SU-DHL-6 (cell line): ENCODE results near the gene MYO7B.

ENCODE experiments used
- H2AFZ ChIP-seq: fragments of 200-600 bp; sonication (generic); 2 replicates; pipeline ENCODE4 v1.6.1; 2014; ENCODE audit warnings: low read depth, mild to moderate bottlenecking, moderate library complexity, mixed read lengths, antibody characterized with exemption, low read length; ENCODE audit not compliant: severe bottlenecking
- H3F3A ChIP-seq: fragments of 200-600 bp; shearing (Covaris generic); 2 replicates; pipeline ENCODE4 v1.6.0; 2016; ENCODE audit warnings: antibody characterized with exemption, mild to moderate bottlenecking; ENCODE audit not compliant: insufficient read depth
- H3K27ac ChIP-seq: fragments of 200-600 bp; sonication (generic); 2 replicates; pipeline ENCODE4 v1.5.1; 2016; ENCODE audit warnings: low read depth, mild to moderate bottlenecking, low read length, moderate library complexity, mixed read lengths
- H3K27me3 ChIP-seq: fragments of 200-600 bp; sonication (generic), shearing (Covaris generic); 2 replicates; pipeline ENCODE4 v1.6.0; 2014; ENCODE audit warnings: mild to moderate bottlenecking, low read length
- H3K36me3 ChIP-seq: fragments of 200-600 bp; sonication (generic); 2 replicates; pipeline ENCODE4 v1.6.1; 2014; ENCODE audit warnings: mild to moderate bottlenecking, low read length, mixed read lengths
- H3K4me2 ChIP-seq: fragments of 300-600, 200-600 bp; shearing (Covaris generic), sonication (generic); 2 replicates; pipeline ENCODE4 v1.6.0; 2014; ENCODE audit warnings: low read length, low read depth, mild to moderate bottlenecking; ENCODE audit not compliant: poor library complexity, severe bottlenecking
- H3K4me3 ChIP-seq: fragments of 200-600 bp; sonication (generic); 2 replicates; pipeline ENCODE4 v1.5.1; 2014; ENCODE audit warnings: antibody characterized with exemption, low read length, mild to moderate bottlenecking, mixed read lengths; ENCODE audit not compliant: insufficient read depth, poor library complexity, severe bottlenecking
- H3K79me2 ChIP-seq: fragments of 200-600 bp; sonication (generic); 2 replicates; pipeline ENCODE4 v1.6.1; 2014; ENCODE audit warnings: mild to moderate bottlenecking, low read length, moderate library complexity; ENCODE audit not compliant: insufficient read depth
- H3K9ac ChIP-seq: fragments of 200-600 bp; sonication (generic); 2 replicates; pipeline ENCODE4 v1.7.0; 2014; ENCODE audit warnings: mild to moderate bottlenecking, low read length
- H3K9me2 ChIP-seq: fragments of 200-600 bp; sonication (generic); replicated peaks from 2 replicates; pipeline ENCODE4 v1.6.1; 2014; ENCODE audit warnings: low read length; ENCODE audit not compliant: insufficient read depth
- H3K9me3 ChIP-seq: fragments of 200-600 bp; sonication (generic); 2 replicates; pipeline ENCODE4 v1.6.1; 2014; ENCODE audit warnings: low read length, mixed read lengths; ENCODE audit not compliant: insufficient read depth
- H4K20me1 ChIP-seq: fragments of 200-600 bp; sonication (generic); 2 replicates; pipeline ENCODE4 v1.6.1; 2014; ENCODE audit warnings: low read depth, mild to moderate bottlenecking, antibody characterized with exemption, low read length, moderate library complexity, mixed read lengths
- CTCF ChIP-seq: fragments of 200-600 bp; sonication (generic); IDR thresholded peaks from one replicate; pipeline ENCODE4 v1.5.1; 2017; ENCODE audit warnings: antibody characterized with exemption, mild to moderate bottlenecking, low read length, moderate library complexity; ENCODE audit not compliant: insufficient read depth, poor library complexity, severe bottlenecking
- EZH2phosphoT487 ChIP-seq: fragments of 200-600 bp; sonication (generic), shearing (Covaris generic); conservative IDR thresholded peaks from 2 replicates; pipeline ENCODE4 v1.6.1; 2018; ENCODE audit warnings: mild to moderate bottlenecking, antibody characterized with exemption, low read length, moderate library complexity, mixed read lengths

The MYO7B gene

GRCh38 chr2:127560201-127560930 lies 24.9 kb downstream of the MYO7B start:
- H3K27ac ChIP-seq = no peak overlapping the region
- no peaks in the 10 kb centered on the region for H3K36me3 ChIP-seq
- H2AFZ ChIP-seq = no peak overlapping the region
- H3K79me2 ChIP-seq = no peaks in the 10 kb centered on the region
- H3K4me2 ChIP-seq = no peak overlapping the region
- TF ChIP-seq CTCF (no peak), EZH2phosphoT487 (no peak)
- no peak overlapping the region for H3K9ac ChIP-seq
- H3K9me2 ChIP-seq = no peaks in the 10 kb centered on the region
- H3K9me3 ChIP-seq = no peaks in the 10 kb centered on the region
- no peaks in the 10 kb centered on the region for H4K20me1 ChIP-seq
- H3K4me3 ChIP-seq = no peak overlapping the region
- H3F3A ChIP-seq = no peaks in the 10 kb centered on the region
- no peaks in the 10 kb centered on the region for H3K27me3 ChIP-seq

- Histone ChIP-seq H3K9ac (no peak overlapping the region), H3K9me2 (no peaks in the 10 kb centered on the region), H3K27ac (no peak overlapping the region), H4K20me1 (no peaks in the 10 kb centered on the region), H3K4me2 (no peak overlapping the region), H3K79me2 (no peaks in the 10 kb centered on the region), H3K4me3 (no peak overlapping the region), H3K36me3 (no peaks in the 10 kb centered on the region), H3K9me3 (no peaks in the 10 kb centered on the region), H3K27me3 (no peaks in the 10 kb centered on the region), H3F3A (no peaks in the 10 kb centered on the region), H2AFZ (no peak overlapping the region)
- no peak for TF ChIP-seq EZH2phosphoT487
- no peak for TF ChIP-seq CTCF
Observed at GRCh38 chr2:127560931-127561280, 25.4 kb downstream of the MYO7B start.

DNA sequence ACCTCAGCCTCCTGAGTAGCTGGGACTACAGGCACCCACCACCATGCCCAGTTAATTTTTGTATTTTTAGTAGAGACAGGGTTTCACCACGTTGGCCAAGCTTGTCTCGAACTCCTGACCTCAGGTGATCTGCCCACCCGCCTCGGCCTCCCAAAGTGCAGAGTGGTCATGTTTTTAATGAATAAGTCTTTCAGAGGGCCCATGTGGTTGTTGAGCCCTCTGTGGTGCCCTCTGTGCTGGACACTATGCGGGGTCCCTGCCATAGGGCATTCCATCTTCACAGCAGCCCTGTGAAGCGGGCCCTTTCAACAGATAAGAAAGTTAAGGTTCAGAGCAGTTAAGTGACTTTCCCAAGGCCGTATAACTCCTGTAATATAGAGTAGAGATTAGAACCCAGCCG lies 25.9 kb downstream of the MYO7B start:
- TF ChIP-seq CTCF (no peak), EZH2phosphoT487 (no peak)
- H3K9me2 ChIP-seq = no peaks in the 10 kb centered on the region

More for the DNA sequence above, 25.9 kb downstream of the MYO7B start:
- no peak overlapping the region for H3K4me3 ChIP-seq
- H3K36me3 ChIP-seq = no peaks in the 10 kb centered on the region
- no peaks in the 10 kb centered on the region for H4K20me1 ChIP-seq
- H2AFZ ChIP-seq = no peak overlapping the region
- H3K9ac ChIP-seq = no peak overlapping the region
- H3K27ac ChIP-seq = no peak overlapping the region
- no peaks in the 10 kb centered on the region for H3F3A ChIP-seq
- no peak overlapping the region for H3K4me2 ChIP-seq
- no peaks in the 10 kb centered on the region for H3K79me2 ChIP-seq
- H3K27me3 ChIP-seq = no peaks in the 10 kb centered on the region
- H3K9me3 ChIP-seq = no peaks in the 10 kb centered on the region
